OCI-LY7 (cell line): ENCODE data around the gene PCDH17.

Experiments used
- EZH2phosphoT487 ChIP-seq: fragments of 200-600 bp; sonication (generic); IDR thresholded peaks from 2 replicates; pipeline ENCODE4 v1.6.1; 2018; ENCODE audit warnings: low read depth, borderline replicate concordance, mild to moderate bottlenecking, mixed run types, antibody characterized with exemption, low read length, moderate library complexity, mixed read lengths
- TF ChIP-seq, protein P1 (sequence below): fragments of 200-600 bp; sonication (generic); conservative IDR thresholded peaks from 2 replicates; pipeline ENCODE4 v1.5.1; 2014; ENCODE audit warnings: mild to moderate bottlenecking, antibody characterized with exemption, low read length, moderate library complexity, mixed read lengths

DNA sequence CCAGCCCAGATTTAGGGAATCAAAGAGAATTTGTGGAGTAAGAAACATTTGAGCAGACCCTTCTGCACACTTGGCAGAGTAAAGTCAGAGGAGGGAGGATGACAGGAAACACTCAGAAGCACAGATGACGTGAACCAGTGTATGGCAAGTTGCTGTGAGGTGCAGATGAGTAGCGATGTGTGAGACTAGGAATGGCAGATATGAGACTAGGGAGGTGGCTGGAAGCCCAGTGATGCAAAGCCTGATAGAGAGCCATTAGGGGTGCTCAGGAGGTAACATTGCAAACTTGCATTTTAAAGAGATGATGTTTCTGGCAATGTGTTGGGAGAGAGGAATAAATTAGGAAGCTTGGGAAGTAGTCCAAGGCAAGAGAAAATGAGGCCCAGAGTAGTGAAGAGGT is 44.0 kb downstream of the PCDH17 start:
- TF ChIP-seq, protein P1, sequence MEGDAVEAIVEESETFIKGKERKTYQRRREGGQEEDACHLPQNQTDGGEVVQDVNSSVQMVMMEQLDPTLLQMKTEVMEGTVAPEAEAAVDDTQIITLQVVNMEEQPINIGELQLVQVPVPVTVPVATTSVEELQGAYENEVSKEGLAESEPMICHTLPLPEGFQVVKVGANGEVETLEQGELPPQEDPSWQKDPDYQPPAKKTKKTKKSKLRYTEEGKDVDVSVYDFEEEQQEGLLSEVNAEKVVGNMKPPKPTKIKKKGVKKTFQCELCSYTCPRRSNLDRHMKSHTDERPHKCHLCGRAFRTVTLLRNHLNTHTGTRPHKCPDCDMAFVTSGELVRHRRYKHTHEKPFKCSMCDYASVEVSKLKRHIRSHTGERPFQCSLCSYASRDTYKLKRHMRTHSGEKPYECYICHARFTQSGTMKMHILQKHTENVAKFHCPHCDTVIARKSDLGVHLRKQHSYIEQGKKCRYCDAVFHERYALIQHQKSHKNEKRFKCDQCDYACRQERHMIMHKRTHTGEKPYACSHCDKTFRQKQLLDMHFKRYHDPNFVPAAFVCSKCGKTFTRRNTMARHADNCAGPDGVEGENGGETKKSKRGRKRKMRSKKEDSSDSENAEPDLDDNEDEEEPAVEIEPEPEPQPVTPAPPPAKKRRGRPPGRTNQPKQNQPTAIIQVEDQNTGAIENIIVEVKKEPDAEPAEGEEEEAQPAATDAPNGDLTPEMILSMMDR, result no peak
- no peak for TF ChIP-seq EZH2phosphoT487
